Measurements from ENCODE around the gene SLC1A3.

DNA sequence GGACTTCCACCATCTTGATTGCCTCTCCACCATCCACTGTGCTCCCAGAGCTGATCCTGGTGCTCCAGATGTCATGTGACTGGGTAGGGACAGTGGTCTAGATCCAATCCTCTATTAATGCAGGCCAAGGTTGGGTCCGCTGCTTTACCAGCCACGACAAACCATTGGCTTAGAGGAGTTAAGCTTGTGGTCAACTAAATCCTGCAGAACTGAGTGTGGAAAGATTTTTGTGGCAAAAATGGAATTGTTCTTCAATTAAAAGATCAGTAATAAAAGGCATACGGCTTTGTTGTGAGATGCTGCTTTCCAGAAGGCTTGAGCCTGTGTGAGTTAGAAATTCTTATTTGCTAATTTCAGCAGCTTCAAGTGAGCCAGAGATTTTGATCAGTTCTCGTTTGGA lies 30.7 kb downstream of the SLC1A3 start:
- TF ChIP-seq, protein P1, sequence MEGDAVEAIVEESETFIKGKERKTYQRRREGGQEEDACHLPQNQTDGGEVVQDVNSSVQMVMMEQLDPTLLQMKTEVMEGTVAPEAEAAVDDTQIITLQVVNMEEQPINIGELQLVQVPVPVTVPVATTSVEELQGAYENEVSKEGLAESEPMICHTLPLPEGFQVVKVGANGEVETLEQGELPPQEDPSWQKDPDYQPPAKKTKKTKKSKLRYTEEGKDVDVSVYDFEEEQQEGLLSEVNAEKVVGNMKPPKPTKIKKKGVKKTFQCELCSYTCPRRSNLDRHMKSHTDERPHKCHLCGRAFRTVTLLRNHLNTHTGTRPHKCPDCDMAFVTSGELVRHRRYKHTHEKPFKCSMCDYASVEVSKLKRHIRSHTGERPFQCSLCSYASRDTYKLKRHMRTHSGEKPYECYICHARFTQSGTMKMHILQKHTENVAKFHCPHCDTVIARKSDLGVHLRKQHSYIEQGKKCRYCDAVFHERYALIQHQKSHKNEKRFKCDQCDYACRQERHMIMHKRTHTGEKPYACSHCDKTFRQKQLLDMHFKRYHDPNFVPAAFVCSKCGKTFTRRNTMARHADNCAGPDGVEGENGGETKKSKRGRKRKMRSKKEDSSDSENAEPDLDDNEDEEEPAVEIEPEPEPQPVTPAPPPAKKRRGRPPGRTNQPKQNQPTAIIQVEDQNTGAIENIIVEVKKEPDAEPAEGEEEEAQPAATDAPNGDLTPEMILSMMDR (IDR thresholded peaks at IDR 0.05) = no peak
- TF ChIP-seq POLR2AphosphoS5 (IDR thresholded peaks at IDR 0.05) (no peak), POLR2A (IDR thresholded peaks at IDR 0.05) (no peak), EP300 (IDR thresholded peaks at IDR 0.05) (no peak)
